Astrocyte of the cerebellum (primary cell): ENCODE data around the gene ABCA6.

Experiments
- DNase-seq: peaks from one replicate; pipeline ENCODE4 v3.0.0-alpha.2; 2011; ENCODE audit warnings: low read depth
- H3K4me3 ChIP-seq: 2 replicates; pipeline ENCODE4 v1.5.1; 2011; ENCODE audit warnings: mild to moderate bottlenecking, low read depth, low read length, moderate library complexity
- CTCF ChIP-seq: IDR thresholded peaks from 2 replicates; pipeline ENCODE4 v1.5.1; 2012; ENCODE audit warnings: low read length, low read depth, moderate library complexity, mild to moderate bottlenecking; ENCODE audit errors: missing control alignments
- in situ Hi-C: cut with HindIII; loops from 2 replicates; pipeline ENCODE4 v1.10.0; 2017; ENCODE audit warnings: low sequenced_read_pairs

ABCA6 gene

GRCh38 chr17:69060822-69061221, 80.9 kb downstream of the ABCA6 start, which contains the start of gene ABCA9:
Gene ABCA9, minus strand, starts transcription at chr17:69060927. Its CDS starts 9,801 bp downstream, at chr17:69051126.
- in situ Hi-C loops: no loop called here
- peak; percentile 92 for DNase-seq
- TF ChIP-seq CTCF: no peak
- no peak within 1 kb of the TSS for H3K4me3 ChIP-seq

DNA sequence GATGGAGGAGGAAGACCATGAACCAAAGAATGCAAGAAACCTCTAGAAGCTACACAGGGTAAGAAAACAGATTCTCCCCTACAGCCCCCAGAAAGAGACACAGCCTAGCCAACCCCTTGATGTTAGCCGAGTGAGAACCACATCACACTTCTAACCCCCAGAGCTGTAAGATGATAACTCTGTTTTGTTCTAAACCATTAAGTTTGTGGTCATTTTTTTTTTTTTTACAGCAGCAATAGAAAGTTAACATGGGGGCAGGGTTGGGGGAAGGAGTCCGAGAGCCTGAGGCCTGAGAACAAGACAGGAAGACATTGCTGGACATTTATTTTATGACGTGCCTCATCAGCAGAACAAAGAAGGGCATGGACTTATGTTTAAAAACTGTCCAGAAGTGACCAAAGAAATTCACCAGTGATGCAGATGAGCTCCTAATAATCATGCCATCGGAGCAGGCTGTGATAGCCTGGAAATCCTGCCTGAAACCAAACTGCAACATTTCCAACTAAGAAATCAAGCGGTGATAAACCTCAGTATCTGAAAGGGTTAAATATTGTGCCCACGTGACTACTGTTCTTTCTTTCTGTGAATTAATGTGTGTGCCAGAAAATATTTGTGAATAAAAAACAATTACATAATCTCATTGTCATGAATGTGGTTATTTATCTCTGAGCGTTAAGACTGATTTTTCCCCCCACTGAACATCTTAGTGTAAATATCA, 82.1 kb downstream of the ABCA6 start:
- in situ Hi-C loops: no loop called here
- no peak for TF ChIP-seq CTCF
- H3K4me3 ChIP-seq: no peak overlapping the region
- no peak for DNase-seq

DNA sequence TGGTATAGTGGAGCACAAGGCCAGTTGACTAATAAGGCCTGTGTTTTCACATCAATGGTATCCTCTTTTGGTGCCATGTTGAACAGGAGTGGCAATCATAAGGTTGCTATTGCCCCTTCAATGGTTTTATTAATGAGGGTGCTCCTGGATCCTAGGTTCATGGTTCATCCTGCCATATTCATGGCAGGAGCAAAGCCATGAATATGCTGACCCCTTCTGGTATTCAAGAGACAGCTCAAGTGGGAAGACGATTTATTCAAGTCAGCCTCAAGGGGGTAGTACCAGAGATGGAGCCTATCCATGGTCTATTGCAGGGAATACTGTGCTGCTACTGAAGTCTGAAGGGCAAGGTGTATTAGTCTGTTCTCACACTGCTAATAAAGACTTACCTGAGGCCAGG, 83.5 kb downstream of the ABCA6 start:
- DNase-seq: no peak
- no peak for TF ChIP-seq CTCF
- no peak overlapping the region for H3K4me3 ChIP-seq
- in situ Hi-C loops: no loop called here

DNA sequence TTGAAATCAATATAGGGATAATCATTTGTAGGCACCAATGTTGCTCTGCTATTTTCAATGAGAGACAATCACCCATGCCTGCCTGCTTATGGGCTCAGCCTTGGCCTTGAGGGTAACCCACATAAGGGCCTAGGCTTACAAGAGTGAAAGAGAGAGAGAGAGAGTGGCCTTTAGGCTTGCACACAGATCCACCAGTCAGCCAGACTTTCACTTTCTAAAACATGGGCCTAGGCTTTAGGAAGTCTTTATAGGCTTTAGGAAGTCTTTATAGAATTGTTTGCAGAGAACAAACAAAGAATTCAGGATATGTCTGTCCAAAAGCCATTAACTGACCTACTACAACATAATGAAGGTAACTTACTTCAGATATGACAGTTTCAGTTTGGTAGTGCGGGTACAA, 84.4 kb downstream of the ABCA6 start:
- in situ Hi-C loops: no loop called here
- no peak for TF ChIP-seq CTCF
- no peak for DNase-seq
- no peak overlapping the region for H3K4me3 ChIP-seq

DNA sequence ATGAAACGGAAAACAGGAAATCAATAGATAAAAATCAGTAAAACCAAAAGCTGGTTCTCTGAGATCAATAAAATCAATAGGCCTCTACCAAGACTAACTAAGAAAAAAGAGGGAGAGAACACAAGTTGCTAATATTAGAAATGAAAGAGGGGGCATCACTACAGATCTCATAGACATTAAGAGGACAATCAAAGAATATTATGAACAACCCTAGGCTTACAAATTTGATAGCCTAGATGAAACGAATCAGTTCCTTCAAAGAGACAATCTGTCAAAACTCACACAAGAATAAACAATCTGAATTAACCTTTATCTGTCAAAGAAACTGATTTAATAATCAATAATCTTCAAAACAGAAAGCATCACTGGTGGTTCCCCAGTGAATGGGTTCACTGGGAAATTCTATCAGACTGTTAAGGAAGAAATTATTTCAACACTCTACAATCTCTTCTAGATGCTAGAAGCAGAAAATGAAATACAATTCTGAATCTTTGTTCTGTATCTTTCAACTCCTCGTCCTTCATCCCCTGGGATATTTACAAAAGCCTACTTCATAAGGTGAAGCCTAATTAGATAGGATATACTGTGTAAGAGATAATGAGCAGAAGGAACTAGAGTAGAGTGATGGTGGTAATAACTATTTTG, 85.4 kb downstream of the ABCA6 start:
- in situ Hi-C loops: no loop called here
- no peak overlapping the region for H3K4me3 ChIP-seq
- no peak for TF ChIP-seq CTCF
- DNase-seq: no peak

GRCh38 chr17:69055334-69055733, 86.4 kb downstream of the ABCA6 start:
- no peak for DNase-seq
- in situ Hi-C loops: no loop called here
- no peak overlapping the region for H3K4me3 ChIP-seq
- TF ChIP-seq CTCF: no peak
